Measurements from ENCODE around the gene MSH3.
"Not testable (repeated sequence)": the region's sequence is repeated elsewhere in the genome, so short reads cannot be mapped to it uniquely, and the experiment has no call there.

The MSH3 gene

DNA sequence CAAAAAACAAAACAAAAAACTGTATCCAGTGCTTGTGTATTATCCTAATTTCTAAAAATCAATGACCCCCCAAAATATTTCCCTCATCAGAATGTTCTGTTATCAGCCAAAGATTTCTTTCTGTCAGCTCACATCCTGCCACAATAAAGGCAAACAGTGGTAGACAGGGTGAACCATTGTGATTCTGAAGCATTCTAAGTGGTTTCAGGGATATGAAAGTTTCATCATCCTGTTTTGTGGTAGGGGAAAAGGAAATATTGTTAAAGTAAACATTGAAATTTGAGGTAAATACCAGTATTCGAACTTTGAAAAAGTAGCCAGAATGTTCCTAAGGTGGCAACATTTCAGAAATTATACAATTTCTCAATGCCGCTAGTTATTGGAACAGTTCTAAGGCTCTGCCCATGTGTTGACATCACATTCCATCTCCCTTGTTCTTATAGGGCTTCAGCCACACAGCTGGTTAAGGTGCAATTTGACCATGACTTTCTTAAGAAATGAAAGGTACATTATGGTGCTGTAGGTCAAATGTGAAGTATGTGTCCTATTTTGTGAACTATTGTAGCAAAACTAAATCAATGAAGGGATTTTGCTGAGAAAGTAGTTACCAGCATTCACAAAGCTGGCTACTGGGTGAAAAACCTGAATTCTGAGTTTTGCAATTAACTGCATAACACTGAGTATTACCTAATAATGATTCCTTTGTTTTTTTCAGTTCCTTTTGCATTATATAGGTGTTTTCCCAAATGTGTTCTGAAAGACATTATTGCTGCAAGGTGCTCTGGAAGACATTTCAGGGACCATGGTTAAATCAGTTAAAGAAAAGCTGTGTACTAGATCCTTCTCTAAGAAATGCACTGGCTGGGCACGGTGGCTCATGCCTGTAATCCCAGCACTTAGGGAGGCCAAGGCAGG is 198.1 kb downstream of the MSH3 start:
- DNase-seq (ENCODE audit: low read depth in 2 of 2) = no peak

DNA sequence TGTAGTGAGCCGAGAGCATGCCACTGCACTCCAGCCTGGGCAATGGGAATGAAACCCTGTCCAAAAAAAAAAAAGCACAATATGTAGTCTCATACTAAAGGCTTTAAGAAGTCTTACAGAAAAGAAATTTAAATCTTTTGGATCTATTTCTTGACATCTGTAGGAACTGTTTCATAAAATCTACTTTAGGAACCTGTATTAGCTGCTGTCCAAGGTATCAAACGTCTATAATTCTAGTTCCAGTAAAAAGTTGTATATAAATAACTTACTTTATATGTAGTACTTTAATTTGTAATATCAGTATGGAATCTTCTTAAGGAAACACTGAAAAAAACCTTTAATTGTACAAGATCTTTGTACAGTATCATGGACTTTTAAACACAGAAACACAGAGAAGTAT is 199.0 kb downstream of the MSH3 start:
- DNase-seq (ENCODE audit: low read depth in 2 of 2) = no peak

DNA sequence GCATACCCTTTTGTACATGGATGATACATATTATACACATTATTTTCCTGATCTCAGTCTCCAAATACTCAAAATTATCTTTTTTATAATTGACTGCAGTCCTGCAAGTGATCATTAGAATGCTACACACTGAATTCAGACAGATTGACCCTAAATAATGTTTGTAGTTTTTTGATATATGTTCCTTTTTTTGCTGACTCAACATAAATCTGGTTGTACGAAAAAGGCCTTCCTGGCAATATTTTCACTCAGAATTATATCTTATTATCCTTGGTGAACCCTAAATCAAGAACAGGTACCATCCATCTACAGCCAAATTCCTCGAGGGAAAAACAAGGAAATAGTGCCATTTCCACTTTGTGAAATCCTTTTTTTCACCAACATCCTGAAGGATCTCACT is 200.1 kb downstream of the MSH3 start:
- no peak for DNase-seq (ENCODE audit: low read depth in 2 of 2)

DNA sequence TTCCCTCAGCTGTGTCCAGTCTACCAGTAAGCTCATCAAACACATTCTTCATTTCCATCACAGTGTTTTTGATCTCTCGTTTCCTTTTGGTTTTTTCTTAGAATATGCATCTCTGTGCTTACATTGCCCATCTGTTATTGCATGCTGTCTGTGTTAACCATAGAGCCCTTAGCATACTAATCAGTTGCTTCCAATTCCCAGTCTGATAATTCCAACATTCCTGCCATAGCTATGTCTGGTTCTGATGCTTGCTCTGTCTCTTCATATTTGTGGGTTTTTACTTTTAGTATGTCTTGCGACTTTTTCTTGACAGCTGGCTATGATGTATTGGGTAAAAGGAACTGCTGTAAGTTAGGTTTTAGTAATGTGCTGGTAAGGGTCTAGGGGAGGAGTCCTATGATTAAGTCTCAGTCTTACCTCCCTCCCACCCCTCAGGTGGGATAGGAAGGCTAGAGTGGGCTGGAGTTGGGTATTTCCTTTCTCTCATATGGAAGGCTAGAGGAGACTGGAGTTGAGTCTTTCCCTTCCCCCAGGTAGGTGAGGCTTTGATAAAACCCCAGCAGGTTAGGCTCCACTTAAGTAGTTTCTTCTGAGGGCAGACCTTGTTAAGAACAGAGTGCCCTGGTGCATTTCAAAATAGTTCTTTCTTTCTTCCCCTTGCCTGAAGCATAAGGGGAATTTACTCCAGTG is 206.6 kb downstream of the MSH3 start:
- no peak for DNase-seq (ENCODE audit: low read depth in 2 of 2)

DNA sequence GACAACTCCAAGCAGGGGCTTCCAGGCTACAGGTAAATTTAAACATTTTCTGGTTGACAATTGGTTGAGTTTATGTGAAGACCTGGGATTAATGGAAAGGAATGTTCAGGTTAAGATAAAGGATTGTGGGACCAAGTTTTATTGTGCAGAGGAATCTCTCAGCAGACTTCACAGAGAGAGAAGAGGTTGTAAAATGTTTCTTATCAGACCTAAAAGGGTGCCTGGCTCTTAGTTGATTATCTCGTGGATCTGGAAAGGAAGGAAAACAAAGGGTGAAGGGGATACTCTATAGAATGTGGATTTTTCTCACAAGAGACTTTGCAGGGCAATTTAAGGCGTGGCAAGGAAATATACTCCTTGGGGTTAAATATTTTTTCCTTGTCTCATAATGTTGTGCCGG is 209.3 kb downstream of the MSH3 start:
- DNase-seq (ENCODE audit: low read depth in 2 of 2) = no peak

DNA sequence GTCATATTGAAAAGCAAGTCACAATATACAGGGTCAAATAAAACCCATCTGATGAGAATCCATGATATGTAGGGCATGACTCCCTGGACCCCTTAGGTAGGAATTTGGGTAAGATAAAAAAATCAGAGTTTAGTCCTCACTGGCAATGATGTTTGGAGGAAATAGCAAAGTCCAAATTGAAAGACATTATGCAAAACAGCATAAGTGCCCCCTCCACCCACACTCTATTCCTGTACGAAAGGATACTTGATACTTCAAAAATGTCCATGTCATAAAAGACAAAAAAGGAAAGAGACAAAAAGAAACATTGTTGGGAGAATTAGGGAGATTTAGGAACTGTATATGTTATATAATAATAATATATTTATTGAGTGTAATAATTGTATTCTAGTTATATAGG is 209.7 kb downstream of the MSH3 start:
- no peak for DNase-seq (ENCODE audit: low read depth in 2 of 2)

DNA sequence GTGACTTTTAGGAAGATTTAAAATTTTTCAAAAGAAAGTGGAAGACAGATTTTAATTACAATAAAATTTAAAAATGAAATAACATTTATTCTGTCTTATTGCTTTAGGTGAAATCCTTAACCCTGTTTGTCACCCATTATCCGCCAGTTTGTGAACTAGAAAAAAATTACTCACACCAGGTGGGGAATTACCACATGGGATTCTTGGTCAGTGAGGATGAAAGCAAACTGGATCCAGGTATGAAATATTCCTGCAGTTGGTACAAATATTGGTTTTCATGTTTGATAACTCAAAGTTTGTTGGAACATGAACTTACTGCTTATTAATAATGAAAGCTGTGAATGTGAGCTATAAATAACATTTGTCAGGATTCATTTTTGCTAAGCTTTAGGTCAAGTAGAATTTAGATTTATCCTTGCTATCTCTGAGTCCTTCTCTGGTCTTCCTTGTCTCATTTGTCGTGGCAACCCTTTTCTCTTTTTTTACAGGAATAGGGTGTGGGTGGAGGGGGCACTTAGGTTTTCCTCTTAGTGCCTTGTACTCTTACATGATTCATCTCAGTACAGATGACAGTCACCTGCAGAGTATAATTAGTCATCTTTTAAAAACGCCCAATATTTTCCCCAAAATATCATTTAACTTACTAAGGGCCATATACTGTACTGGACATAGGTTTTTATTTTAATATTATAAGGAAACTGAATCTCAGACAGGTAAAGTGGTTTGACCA is 210.4 kb downstream of the MSH3 start:
- no peak for DNase-seq (ENCODE audit: low read depth in 2 of 2)

DNA sequence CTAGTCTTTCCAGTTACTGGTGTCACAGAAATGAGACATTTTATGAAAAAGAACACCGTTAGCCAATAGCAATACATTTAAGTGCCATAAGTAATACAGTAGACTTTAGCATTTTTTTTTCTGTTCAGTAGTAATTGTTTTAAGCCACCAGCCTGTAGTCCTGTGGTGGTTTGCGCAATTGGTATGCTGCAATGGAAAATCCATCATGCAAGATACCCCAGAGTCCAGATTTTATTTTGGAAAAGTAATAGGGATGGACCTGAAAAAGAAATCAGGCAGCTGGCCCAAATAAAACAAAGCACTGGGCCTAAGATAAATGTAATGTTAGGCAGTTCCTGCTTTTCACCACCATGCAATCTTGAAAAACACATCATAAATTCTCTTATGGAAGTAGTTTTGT is 211.1 kb downstream of the MSH3 start:
- DNase-seq (ENCODE audit: low read depth in 2 of 2) = no peak

DNA sequence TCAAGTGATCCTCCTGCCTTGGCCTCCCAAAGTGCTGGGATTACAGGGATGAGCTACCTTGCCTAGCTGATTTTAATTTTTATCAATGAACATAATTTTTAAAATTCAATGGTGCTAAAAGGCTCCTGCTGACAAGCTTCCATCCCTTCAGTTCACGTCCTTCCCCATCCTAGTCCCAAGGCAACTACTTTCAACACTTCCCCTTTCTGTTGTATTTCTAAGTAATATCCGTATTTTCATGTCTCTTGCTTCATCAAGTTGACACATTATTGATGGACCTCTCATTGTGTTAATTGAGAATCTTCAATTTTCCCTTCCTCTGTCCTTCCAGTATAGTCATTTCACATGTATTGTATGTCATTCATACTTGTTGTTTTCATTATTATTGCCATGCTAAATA is 211.9 kb downstream of the MSH3 start:
- no peak for DNase-seq (ENCODE audit: low read depth in 2 of 2)

DNA sequence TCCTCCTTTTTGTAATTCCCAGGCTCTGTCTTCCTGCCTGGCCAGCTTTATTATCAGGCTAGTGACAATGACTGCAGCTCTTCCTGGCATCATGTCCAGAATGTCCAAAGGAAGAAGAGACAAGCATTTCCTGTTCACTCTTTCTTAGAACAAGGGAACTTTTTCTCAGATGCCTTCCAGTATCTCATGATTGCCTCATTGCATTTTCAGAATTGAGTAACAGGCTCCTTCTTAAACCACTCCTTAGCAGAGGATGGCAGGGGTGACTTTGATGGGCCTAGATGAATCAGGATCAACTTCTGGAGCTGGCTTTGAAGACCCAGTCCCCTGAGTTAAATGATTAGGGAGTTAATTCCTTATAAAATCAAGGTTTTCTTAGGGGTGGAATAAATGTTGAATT is 212.8 kb downstream of the MSH3 start:
- no peak for DNase-seq (ENCODE audit: low read depth in 2 of 2)

DNA sequence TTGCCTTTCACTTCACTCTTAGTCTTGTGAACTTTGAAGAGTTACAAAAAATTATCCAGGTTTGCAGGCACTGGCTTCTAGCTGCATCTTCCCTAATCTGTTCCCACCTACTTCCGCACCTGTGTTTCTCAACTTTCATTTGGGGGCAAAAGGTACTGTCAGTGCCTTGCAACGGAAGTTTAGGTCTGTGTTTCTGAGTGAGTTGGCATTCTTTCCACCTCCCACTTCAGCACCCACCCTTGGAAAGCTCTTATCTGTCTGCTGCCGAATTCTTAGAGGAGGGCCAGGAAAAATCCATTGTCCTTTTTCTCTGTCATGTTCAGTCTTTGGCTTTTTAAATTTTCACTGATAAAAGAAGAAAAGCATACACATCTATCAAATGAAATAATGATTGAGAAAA is 216.0 kb downstream of the MSH3 start:
- no peak for DNase-seq (ENCODE audit: low read depth in 2 of 2)

DNA sequence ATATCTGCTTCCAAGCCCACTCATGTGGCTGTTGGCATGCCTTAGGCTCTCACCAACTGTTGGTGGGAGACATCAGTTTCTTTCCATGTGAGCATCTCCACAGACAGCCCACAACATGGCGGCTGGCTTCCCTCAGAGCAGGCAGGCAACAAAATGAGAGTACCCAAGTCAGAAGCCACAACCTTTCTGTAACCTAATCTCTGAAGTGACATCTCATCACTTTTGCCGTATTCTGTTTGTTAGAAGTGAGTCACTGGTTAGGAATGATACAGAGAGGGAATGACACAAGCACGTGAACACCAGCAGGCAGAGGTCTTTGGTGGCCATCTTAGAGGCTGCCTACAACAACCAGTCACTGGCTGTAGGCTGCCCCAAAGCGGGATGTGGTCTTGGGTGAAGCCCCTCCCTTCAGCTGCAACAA is 217.1 kb downstream of the MSH3 start:
- peak in 1 of 2 experiments; percentile 29 for DNase-seq (ENCODE audit: low read depth in 2 of 2)

DNA sequence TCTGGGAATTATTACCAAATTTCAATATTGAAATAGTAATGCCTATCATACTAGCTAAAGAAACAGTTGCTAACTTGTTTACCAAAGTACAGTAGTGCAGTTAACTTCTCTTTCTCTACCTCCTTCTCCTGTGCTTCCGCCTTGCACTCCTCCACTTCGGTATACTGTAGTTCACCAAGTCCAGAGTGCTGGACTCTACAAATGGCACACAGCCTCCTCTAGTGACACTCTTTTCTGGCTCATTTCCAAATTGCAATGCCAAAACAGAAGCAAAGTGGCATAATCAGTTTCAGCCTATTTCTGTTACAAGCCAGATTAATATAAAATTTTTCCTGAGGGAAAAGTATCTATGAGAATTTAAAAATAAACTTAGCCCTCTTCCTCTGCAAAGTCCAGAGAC is 219.7 kb downstream of the MSH3 start:
- no peak for DNase-seq (ENCODE audit: low read depth in 2 of 2)

DNA sequence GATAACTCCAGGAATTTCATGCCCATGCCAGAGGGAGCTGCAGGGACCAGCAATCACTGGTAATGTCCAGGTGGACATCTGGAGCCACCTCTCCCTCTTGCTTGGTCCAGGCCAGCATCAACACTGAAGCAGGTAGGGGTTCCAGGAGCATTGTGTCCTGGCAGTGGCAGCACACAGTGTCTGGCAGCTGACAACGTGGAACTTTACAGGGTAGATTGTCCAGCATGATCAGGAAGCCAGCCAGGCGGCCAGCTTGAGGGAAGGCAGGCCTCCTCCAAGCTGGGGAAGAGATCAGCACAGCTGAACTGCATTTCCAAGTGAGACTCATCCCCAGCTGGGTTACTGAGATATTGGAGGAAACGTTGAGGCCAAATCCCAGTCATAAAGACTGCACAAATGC is 223.1 kb downstream of the MSH3 start:
- DNase-seq (ENCODE audit: low read depth in 2 of 2) = no peak

DNA sequence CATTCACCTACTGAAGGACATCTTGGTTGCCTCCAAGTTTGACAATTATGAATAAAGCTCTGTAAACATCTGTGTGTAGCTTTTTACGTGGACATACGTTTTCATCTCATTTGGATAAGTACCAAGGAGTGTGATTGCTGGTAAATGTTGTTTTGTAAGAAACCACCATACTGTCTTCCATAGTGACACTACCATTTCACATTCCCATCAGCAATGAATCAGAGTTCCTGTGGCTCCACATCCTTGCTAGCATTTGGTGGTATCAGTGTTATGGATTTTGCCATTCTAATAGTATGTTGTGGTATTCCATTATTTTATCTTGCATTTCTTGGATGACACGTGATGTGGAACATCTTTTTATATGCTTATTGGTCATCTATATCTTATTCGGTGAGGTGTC is 227.3 kb downstream of the MSH3 start:
- no peak for DNase-seq (ENCODE audit: low read depth in 2 of 2)

DNA sequence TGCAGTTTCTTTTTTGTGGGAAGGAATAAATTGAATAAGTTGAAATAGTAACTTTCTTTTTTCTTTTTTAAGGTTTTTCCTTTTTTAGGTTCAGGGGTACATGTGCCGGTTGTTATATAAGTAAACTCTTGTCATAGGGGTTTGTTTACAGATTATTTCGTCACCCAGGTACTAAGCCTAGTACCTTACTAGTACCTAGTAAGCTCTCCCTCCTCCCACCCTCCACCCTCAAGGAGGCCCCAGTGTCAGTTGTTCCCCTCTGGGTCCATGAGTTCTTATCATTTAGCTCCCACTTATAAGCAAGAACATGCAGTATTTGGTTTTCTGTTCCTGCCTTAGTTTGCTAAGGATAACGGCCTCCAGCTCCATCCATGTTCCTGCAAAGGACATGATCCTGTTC is 228.9 kb downstream of the MSH3 start:
- DNase-seq (ENCODE audit: low read depth in 2 of 2) = not testable (repeated sequence)

DNA sequence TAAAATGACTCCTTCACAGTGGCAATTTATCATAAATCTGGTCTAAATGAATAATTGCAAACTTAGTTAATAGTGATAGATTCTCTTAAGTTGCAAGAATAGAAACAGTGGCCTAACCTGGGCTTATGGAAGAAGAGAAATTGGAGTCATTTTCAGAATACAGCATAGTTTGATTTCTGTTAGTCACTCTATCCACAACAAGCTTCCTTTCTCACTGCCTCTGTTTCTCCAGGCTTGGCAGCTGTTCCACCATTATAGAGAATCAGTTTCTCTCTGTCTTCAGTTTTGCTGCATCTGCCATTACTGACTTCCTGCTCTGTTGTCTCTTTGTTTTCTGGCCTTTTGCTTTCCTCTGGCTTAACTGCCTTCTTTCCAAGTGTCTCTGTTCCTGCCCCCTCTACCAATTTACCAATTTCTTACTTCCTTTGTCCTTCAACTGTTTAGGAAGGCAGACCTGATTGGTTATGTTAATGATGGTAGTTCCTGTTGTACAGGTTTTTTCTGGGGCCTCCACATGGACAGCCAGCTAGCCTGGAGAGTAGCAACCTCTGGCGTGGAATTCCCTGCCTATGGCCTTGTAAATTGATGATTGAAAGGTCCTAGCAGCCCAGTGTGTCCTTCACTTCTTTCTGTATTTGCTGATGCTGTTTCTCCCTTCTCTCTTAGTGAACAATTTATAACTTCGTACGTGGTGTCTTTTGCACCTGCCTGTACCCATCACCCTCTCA is 229.8 kb downstream of the MSH3 start:
- DNase-seq (ENCODE audit: low read depth in 2 of 2) = no peak

DNA sequence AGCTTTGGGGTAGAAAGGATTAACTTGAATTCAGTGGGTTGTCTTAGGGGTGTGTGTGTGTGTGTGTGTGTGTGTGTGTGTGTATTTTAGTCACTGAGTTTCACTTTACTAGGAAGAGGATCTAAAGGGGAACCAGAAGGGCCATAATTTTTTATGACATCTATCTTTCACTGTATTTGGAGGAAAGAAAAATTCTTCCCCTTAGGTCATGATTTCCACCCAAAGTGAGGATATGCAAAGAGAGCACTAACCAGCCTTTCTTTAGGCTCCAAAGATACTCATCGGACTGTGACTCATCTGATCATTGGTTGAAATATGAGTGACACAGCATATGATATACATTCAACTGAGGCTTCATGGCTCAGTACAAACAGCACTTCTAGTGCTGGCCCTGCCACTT is 230.5 kb downstream of the MSH3 start:
- DNase-seq (ENCODE audit: low read depth in 2 of 2) = peak in 1 of 2 experiments; percentile 20

DNA sequence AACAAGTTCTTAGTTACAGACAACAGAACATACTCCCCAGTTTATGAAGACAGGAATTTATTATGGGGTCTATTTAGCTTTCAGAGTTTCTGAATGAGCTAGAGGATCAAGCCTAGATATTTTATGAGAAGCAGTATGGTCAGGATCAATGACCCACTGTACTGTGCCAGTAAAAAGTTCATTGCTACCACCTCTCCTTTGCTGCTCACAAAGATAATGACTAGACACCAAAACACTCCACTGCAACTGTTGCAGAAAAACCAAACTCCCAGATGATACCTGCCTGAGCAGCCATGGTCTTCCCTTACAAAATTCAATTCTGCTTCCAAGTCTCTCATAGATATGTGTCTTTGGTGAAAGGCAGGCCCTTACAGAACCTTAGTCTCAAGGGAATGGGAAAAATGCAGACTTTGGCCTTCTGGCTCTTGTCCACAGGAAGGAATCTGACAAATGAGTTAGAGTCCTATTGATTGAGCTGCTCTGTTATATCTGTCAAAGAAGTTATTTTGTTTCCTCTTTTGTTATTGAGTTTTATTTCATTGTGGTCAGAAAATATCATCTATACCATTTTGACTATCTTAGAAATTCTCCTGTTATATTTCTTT is 231.0 kb downstream of the MSH3 start:
- DNase-seq (ENCODE audit: low read depth in 2 of 2) = no peak

DNA sequence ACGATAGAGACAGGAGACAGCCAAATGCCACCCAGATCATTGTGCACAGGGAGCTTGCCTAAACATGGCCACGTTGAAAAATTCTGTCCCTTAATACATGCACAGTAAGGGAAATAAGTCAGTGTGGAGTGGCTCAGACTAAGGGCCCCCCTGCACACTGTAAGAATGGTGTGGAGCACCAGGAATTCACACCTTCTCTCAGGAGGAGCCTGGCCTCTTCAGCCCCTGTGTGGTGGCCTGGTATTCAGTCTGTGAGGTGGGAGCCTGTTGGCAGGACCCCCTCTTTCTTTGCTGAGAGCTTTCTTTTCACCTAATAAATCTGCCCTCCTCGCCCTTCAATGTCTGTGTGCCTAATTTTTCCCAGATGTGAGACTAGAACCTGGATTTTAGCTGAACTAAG is 239.6 kb downstream of the MSH3 start:
- no peak for DNase-seq (ENCODE audit: low read depth in 2 of 2)

DNA sequence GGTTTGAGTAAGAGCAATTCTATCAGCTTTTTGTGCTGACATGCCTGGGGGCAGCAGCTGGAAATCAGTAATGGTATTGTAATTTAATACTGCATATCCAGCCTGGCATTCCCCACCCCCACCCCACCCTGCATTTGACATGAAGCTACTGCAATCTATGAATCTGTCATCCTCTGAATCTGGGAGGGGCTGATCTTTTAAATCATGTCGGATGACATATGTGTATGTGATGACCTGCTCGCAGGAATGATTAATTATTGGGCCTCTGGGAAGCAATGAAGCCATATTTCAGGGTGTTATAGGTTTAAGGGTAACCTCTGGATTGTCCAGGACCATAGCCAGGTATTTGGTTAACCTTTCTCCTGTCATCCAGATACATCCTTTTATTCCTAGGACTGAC is 241.1 kb downstream of the MSH3 start:
- no peak for DNase-seq (ENCODE audit: low read depth in 2 of 2)

Measured in stimulated activated CD4-positive, alpha-beta T cell treated with anti-CD3 and anti-CD28 coated beads, Interleukin-12 subunit alpha, Interleukin-12 subunit beta, amount 100 ng/mL, for 24 hours (primary cell).